HG02973 (cell line): ENCODE results near the gene TARS3.
"Not testable (repeated sequence)": the region's sequence is repeated elsewhere in the genome, so short reads cannot be mapped to it uniquely, and the experiment has no call there.

Experiments used
- ATAC-seq: cut with Tn5 transposase; IDR thresholded peaks from one replicate; pipeline ENCODE4 v1.9.1; 2021; ENCODE audit warnings: moderate library complexity; ENCODE audit not compliant: unreplicated experiment

TARS3 gene

GRCh38 chr15:101657171-101657570 lies 67.1 kb downstream of the TARS3 start:
- no peak for ATAC-seq

GRCh38 chr15:101654624-101655337 lies 69.5 kb downstream of the TARS3 start:
- ATAC-seq: not testable (repeated sequence)

- ATAC-seq: no peak
These were observed 70.1 kb downstream of the TARS3 start for GRCh38 chr15:101654171-101654570.

- no peak for ATAC-seq
These were observed 71.4 kb downstream of the TARS3 start for GRCh38 chr15:101652786-101653430.

GRCh38 chr15:101652098-101652785 lies 72.0 kb downstream of the TARS3 start, which contains the start of gene TM2D3:
TSS of gene TM2D3 (minus strand) at chr15:101652381. CDS start at chr15:101652361, 20 bp downstream.
- peak; percentile 87 for ATAC-seq

- peak; percentile 41 for ATAC-seq
These were observed 72.6 kb downstream of the TARS3 start for GRCh38 chr15:101651554-101652097.

GRCh38 chr15:101650145-101650544 lies 74.1 kb downstream of the TARS3 start:
- ATAC-seq: no peak

- ATAC-seq: no peak
These were observed 75.9 kb downstream of the TARS3 start for GRCh38 chr15:101648356-101648755.

GRCh38 chr15:101647251-101647650 lies 77.0 kb downstream of the TARS3 start:
- ATAC-seq: no peak

GRCh38 chr15:101646672-101647071 lies 77.6 kb downstream of the TARS3 start:
- no peak for ATAC-seq

- ATAC-seq: no peak
These were observed 81.9 kb downstream of the TARS3 start for GRCh38 chr15:101642361-101642760.

- no peak for ATAC-seq
These were observed 82.4 kb downstream of the TARS3 start for GRCh38 chr15:101641894-101642293.

GRCh38 chr15:101641129-101641764 lies 83.0 kb downstream of the TARS3 start:
- peak; percentile 63 for ATAC-seq

- no peak for ATAC-seq
These were observed 84.6 kb downstream of the TARS3 start for GRCh38 chr15:101639667-101640066.

GRCh38 chr15:101637919-101638318 lies 86.4 kb downstream of the TARS3 start:
- ATAC-seq: no peak

GRCh38 chr15:101637516-101637915 lies 86.8 kb downstream of the TARS3 start:
- ATAC-seq: no peak

GRCh38 chr15:101637038-101637437 lies 87.2 kb downstream of the TARS3 start:
- no peak for ATAC-seq

GRCh38 chr15:101635944-101636727 lies 88.1 kb downstream of the TARS3 start:
- no peak for ATAC-seq

- no peak for ATAC-seq
These were observed 90.9 kb downstream of the TARS3 start for GRCh38 chr15:101633356-101633755.

- not testable (repeated sequence) for ATAC-seq
These were observed 97.5 kb downstream of the TARS3 start for GRCh38 chr15:101626729-101627128.
